ENCODE results near the gene PDE11A. TPM values are rescaled to one million over a fixed set of nuclear protein-coding genes. Genes with fewer than 3 reads are reported as not detected.

The PDE11A gene
- total and polyA plus RNA-seq, 10 donors = 0.02 to 1.2 (median 0.22) TPM; not detected in 3

GRCh38 chr2:177881008-177881747, 191.4 kb downstream of the PDE11A start:
- intact Hi-C loops (cut with DNase I; ENCODE audit: low total_unique reads) = no loop called here
- H3K27me3 ChIP-seq (replicated peaks in 1 of 7) = peaks cover 0 to 4% (median 0%) of the 10 kb centered on the region in 7 donors
- H3K4me1 ChIP-seq = no peaks in the 10 kb centered on the region
- no peak for DNase-seq
- TF ChIP-seq CTCF (IDR thresholded peaks at IDR 0.05 in 8 of 11, conservative IDR thresholded peaks at IDR 0.05 in 3 of 11) = no peak
- TF ChIP-seq POLR2AphosphoS5 (IDR thresholded peaks at IDR 0.05) = no peak
- no peak for TF ChIP-seq POLR2A (IDR thresholded peaks at IDR 0.05)
- H3K9me3 ChIP-seq = peaks cover 0 to 6% (median 0%) of the 10 kb centered on the region in 8 donors
- H3K27ac ChIP-seq = no peak overlapping the region
- 73 to 95% (median 86%) methylated on average over 2 of the region's 2 CpGs for WGBS, 5 donors
- H3K36me3 ChIP-seq = no peaks in the 10 kb centered on the region
- no peak overlapping the region for H3K4me3 ChIP-seq

GRCh38 chr2:177880285-177880684, 192.3 kb downstream of the PDE11A start:
- DNase-seq = no peak
- TF ChIP-seq POLR2AphosphoS5 (IDR thresholded peaks at IDR 0.05) (no peak), CTCF (IDR thresholded peaks at IDR 0.05 in 8 of 11, conservative IDR thresholded peaks at IDR 0.05 in 3 of 11) (no peak), POLR2A (IDR thresholded peaks at IDR 0.05) (no peak)

GRCh38 chr2:177876950-177877349, 195.6 kb downstream of the PDE11A start:
- WGBS, 5 donors = 84 to 92% (median 91%) methylated on average over 8 of the region's 8 CpGs

More at GRCh38 chr2:177880285-177880684, 192.3 kb downstream of the PDE11A start:
- 84 to 100% (median 93%) methylated on average over 2 of the region's 2 CpGs for WGBS, 5 donors
- Histone ChIP-seq H3K4me1 (no peaks in the 10 kb centered on the region), H3K27me3 (replicated peaks in 1 of 7) (peaks cover 0 to 4% (median 0%) of the 10 kb centered on the region in 7 donors), H3K36me3 (no peaks in the 10 kb centered on the region), H3K9me3 (peaks cover 0 to 6% (median 0%) of the 10 kb centered on the region in 8 donors), H3K27ac (no peak overlapping the region), H3K4me3 (no peak overlapping the region)
- intact Hi-C loops (cut with DNase I; ENCODE audit: low total_unique reads) = no loop called here

More at GRCh38 chr2:177876950-177877349, 195.6 kb downstream of the PDE11A start:
- no peak for DNase-seq
- Histone ChIP-seq H3K4me1 (no peaks in the 10 kb centered on the region), H3K36me3 (no peaks in the 10 kb centered on the region), H3K27me3 (replicated peaks in 1 of 7) (peaks cover 0 to 4% (median 0%) of the 10 kb centered on the region in 7 donors), H3K9me3 (peaks cover 0 to 6% (median 0%) of the 10 kb centered on the region in 8 donors), H3K27ac (no peak overlapping the region), H3K4me3 (no peak overlapping the region)
- intact Hi-C loops (cut with DNase I; ENCODE audit: low total_unique reads) = no loop called here
- TF ChIP-seq POLR2AphosphoS5 (IDR thresholded peaks at IDR 0.05) = no peak
- TF ChIP-seq POLR2A (IDR thresholded peaks at IDR 0.05) = no peak
- no peak for TF ChIP-seq CTCF (IDR thresholded peaks at IDR 0.05 in 8 of 11, conservative IDR thresholded peaks at IDR 0.05 in 3 of 11)
